Stomach (tissue), 9 donors: ENCODE data around the gene CTIF. TPM values are rescaled to one million over a fixed set of nuclear protein-coding genes. Genes with fewer than 3 reads are reported as not detected.

ENCODE experiments used
- DNase-seq, 2 donors: peaks; one replicate each; pipeline versions ENCODE4 v3.0.0 to v3.0.0-alpha.2; 2013 to 2019
- H3K27ac ChIP-seq, 5 donors: fragments of 200-600 bp in 4 of 5; sonication (generic) in 4 of 5; one replicate each; pipeline ENCODE4 v1.5.1; 2013 to 2019; ENCODE audit warnings: mild to moderate bottlenecking in 1 of 5, moderate library complexity in 1 of 5
- H3K27me3 ChIP-seq, 3 donors: fragments of 200-600 bp; sonication (generic); one replicate each; pipeline ENCODE4 v1.5.1; 2017 to 2019; ENCODE audit warnings: mixed run types in 1 of 3
- H3K36me3 ChIP-seq, 4 donors: fragments of 200-600 bp; sonication (generic); 1 replicate in 3 of 4; 2 replicates in 1 of 4; pipeline ENCODE4 v1.5.1; 2016 to 2019
- H3K4me1 ChIP-seq, 4 donors: fragments of 200-600 bp; sonication (generic); one replicate each; pipeline ENCODE4 v1.5.1; 2016 to 2019
- H3K4me3 ChIP-seq, 4 donors: fragments of 200-600 bp; sonication (generic) in 3 of 4; one replicate each; pipeline ENCODE4 v1.5.1; 2016 to 2019; ENCODE audit warnings: mild to moderate bottlenecking in 1 of 4
- H3K9me3 ChIP-seq, 4 donors: fragments of 200-600 bp; sonication (generic); one replicate each; pipeline ENCODE4 v1.5.1; 2016 to 2019
- EP300 ChIP-seq: sonication (generic); formaldehyde crosslinking; IDR thresholded peaks from one replicate; pipeline ENCODE4 v1.6.1; 2017; ENCODE audit warnings: antibody characterized with exemption
- POLR2A ChIP-seq, 4 donors: fragments of 450-650 bp; IDR thresholded peaks; one replicate each; pipeline ENCODE4 v1.6.1; 2016; ENCODE audit warnings: antibody characterized with exemption in 4 of 4, control low read depth in 2 of 4, mild to moderate bottlenecking in 1 of 4, moderate library complexity in 1 of 4
- POLR2AphosphoS5 ChIP-seq, 3 donors: sonication (generic); formaldehyde crosslinking; IDR thresholded peaks; one replicate each; pipeline ENCODE4 v1.6.1; 2016; ENCODE audit warnings: antibody characterized with exemption in 3 of 3
- WGBS, 5 donors: extraction: QIAGEN DNeasy Blood & Tissue Kit in 3 of 5; methylation state at CpG; one replicate each; pipeline versions ENCODE4 v1.1.5 to v1.1.7; 2013 to 2018; 5-methylcytosine and 5-hydroxymethylcytosine counted together
- intact Hi-C: fragments of 100-400 bp; cut with DNase I; formaldehyde crosslinking; loops from one replicate; pipeline ENCODE4 v1.15.1; 2023; ENCODE audit warnings: low total_unique reads
- polyA plus RNA-seq, 3 donors: library from polyadenylated mRNA; stranded (reverse); fragments of 200-250 nt; gene quantifications; one replicate each; pipeline ENCODE4 v1.2.3, GENCODE V29; 2013
- total RNA-seq, 5 donors: library from RNA; depleted of rRNA; stranded (reverse); fragments of >200 nt; gene quantifications; one replicate each; pipeline versions ENCODE4 v1.1.0 to v1.2.3, GENCODE V29; 2014 to 2016
- TF ChIP-seq, protein P1 (sequence below), 7 experiments: fragments of 450-650 bp in 4 of 7; fragments of 200-600 bp in 3 of 7; sonication (generic) in 3 of 7; IDR thresholded peaks; one replicate each; pipeline ENCODE4 v1.5.1; 2016 to 2019; ENCODE audit warnings: antibody characterized with exemption in 7 of 7, control low read depth in 2 of 7, mild to moderate bottlenecking in 1 of 7
- donor health status: healthy with polysubstance abuse.
- donor health status: Bipolar disorder and iron deficiency.
- donor health status: healthy.

CTIF gene
- total and polyA plus RNA-seq, 8 donors, result 16.3 to 105 (median 30.3) TPM

- Histone ChIP-seq H3K27ac (no peak overlapping the region), H3K4me3 (no peak overlapping the region), H3K36me3 (peaks cover 0 to 10% (median 0%) of the 10 kb centered on the region in 4 donors), H3K9me3 (no peaks in the 10 kb centered on the region), H3K27me3 (no peaks in the 10 kb centered on the region), H3K4me1 (peaks cover 0 to 20% (median 10%) of the 10 kb centered on the region in 4 donors)
- TF ChIP-seq EP300 (no peak), POLR2A (IDR thresholded peaks at IDR 0.05) (no peak), POLR2AphosphoS5 (IDR thresholded peaks at IDR 0.05) (no peak)
- TF ChIP-seq, protein P1, sequence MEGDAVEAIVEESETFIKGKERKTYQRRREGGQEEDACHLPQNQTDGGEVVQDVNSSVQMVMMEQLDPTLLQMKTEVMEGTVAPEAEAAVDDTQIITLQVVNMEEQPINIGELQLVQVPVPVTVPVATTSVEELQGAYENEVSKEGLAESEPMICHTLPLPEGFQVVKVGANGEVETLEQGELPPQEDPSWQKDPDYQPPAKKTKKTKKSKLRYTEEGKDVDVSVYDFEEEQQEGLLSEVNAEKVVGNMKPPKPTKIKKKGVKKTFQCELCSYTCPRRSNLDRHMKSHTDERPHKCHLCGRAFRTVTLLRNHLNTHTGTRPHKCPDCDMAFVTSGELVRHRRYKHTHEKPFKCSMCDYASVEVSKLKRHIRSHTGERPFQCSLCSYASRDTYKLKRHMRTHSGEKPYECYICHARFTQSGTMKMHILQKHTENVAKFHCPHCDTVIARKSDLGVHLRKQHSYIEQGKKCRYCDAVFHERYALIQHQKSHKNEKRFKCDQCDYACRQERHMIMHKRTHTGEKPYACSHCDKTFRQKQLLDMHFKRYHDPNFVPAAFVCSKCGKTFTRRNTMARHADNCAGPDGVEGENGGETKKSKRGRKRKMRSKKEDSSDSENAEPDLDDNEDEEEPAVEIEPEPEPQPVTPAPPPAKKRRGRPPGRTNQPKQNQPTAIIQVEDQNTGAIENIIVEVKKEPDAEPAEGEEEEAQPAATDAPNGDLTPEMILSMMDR (IDR thresholded peaks at IDR 0.05), result no peak
- DNase-seq, result no peak
- intact Hi-C loops, result no loop called here
- 82 to 96% (median 94%) methylated on average over 4 of the region's 4 CpGs for WGBS, 5 donors
These were observed 56.9 kb downstream of the CTIF start for GRCh38 chr18:48595703-48596218.

DNA sequence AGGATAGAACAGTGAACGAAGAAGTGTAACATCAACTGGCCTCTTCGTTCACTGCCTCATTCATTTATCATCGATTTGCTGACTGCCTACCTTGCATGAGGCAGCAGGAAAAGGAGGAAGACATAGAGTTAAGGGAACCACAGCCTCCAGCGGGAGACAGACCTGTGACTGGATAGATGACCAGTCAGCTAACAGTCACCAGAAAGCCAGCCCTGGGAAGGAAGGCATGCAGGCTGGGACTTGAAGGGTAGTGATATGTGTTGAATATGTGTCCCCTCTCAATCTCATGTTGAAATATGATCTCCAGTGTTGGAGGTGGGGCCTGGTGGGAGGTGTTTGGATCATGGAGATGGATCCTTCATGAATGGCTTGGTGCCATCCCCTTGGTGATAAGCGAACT is 58.3 kb downstream of the CTIF start:
- Histone ChIP-seq H3K36me3 (peaks cover 0 to 10% (median 0%) of the 10 kb centered on the region in 4 donors), H3K4me3 (no peak overlapping the region), H3K27me3 (no peaks in the 10 kb centered on the region), H3K9me3 (no peaks in the 10 kb centered on the region), H3K4me1 (peaks cover 0 to 18% (median 10%) of the 10 kb centered on the region in 4 donors), H3K27ac (no peak overlapping the region)
- TF ChIP-seq POLR2A (IDR thresholded peaks at IDR 0.05), result no peak
- no peak for TF ChIP-seq POLR2AphosphoS5 (IDR thresholded peaks at IDR 0.05)
- TF ChIP-seq, protein P1 (IDR thresholded peaks at IDR 0.05), result no peak
- no peak for TF ChIP-seq EP300
- no peak for DNase-seq
- intact Hi-C loops, result no loop called here
- 73 to 84% (median 74%) methylated on average over 5 of the region's 5 CpGs for WGBS, 5 donors

DNA sequence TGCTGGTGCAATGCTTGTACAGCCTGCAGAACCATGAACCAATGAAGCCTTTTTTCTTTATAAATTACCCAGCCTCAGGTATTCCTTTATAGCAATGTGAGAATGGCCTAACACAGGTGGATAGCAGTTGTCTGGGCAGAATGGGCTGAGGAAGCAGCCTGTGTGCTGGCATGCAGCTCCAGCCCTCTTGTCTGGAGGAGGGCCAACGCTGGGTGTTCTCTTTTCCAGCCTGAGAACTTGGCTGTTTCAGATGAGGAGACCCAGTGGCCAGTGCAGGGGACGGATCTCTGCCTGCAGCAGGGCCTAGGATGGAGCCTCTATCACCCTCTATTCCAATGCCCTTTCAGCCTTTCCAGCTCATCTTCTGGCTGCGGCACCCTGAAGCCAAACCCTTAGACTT is 58.8 kb downstream of the CTIF start:
- intact Hi-C loops, result no loop called here
- no peaks in the 10 kb centered on the region for H3K27me3 ChIP-seq
- WGBS, 5 donors, result 69 to 91% (median 87%) methylated on average over 3 of the region's 3 CpGs
- peaks cover 0 to 10% (median 0%) of the 10 kb centered on the region in 4 donors for H3K36me3 ChIP-seq
- no peak for DNase-seq
- no peaks in the 10 kb centered on the region for H3K9me3 ChIP-seq
- peaks cover 0 to 18% (median 10%) of the 10 kb centered on the region in 4 donors for H3K4me1 ChIP-seq
- no peak for TF ChIP-seq POLR2AphosphoS5 (IDR thresholded peaks at IDR 0.05)
- TF ChIP-seq, protein P1 (IDR thresholded peaks at IDR 0.05), result no peak
- TF ChIP-seq POLR2A (IDR thresholded peaks at IDR 0.05), result no peak
- TF ChIP-seq EP300, result no peak
- no peak overlapping the region for H3K27ac ChIP-seq
- H3K4me3 ChIP-seq, result no peak overlapping the region

DNA sequence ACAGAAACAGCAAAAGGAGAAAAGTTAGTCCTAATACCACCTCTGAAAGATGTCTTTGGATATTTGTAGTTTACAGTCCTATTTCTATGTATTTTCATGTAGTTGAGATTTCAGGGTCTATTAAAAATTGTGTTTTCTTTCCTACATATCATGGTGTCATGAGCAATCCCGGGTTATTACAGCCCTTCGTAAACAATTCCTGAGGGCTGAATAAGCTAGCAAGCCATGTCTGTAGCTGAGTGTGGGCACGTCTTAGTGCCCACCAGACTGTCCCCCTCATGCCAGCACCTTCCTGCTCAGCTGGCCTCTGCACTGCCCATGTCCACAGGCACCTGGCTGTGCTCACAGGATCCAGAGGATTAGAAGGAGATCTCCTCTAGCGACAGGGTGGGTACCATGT is 60.6 kb downstream of the CTIF start:
- peaks cover 0 to 10% (median 0%) of the 10 kb centered on the region in 4 donors for H3K36me3 ChIP-seq
- H3K4me1 ChIP-seq, result peaks cover 0 to 14% (median 6%) of the 10 kb centered on the region in 4 donors
- DNase-seq, result no peak
- 78 to 92% (median 85%) methylated on average over 4 of the region's 4 CpGs for WGBS, 5 donors
- H3K4me3 ChIP-seq, result no peak overlapping the region
- H3K27me3 ChIP-seq, result no peaks in the 10 kb centered on the region
- intact Hi-C loops, result no loop called here
- H3K9me3 ChIP-seq, result no peaks in the 10 kb centered on the region
- H3K27ac ChIP-seq, result no peak overlapping the region
- TF ChIP-seq, protein P1 (IDR thresholded peaks at IDR 0.05), result no peak
- TF ChIP-seq POLR2A (IDR thresholded peaks at IDR 0.05) (no peak), EP300 (no peak), POLR2AphosphoS5 (IDR thresholded peaks at IDR 0.05) (no peak)
